ENCODE measurements around the gene GAD2. TPM values are rescaled to one million over a fixed set of nuclear protein-coding genes. Genes with fewer than 3 reads are reported as not detected.

The GAD2 gene
- total and polyA plus RNA-seq, 2 experiments from 2014 or later: 0.56 to 0.86 TPM

- TF ChIP-seq, protein P1, sequence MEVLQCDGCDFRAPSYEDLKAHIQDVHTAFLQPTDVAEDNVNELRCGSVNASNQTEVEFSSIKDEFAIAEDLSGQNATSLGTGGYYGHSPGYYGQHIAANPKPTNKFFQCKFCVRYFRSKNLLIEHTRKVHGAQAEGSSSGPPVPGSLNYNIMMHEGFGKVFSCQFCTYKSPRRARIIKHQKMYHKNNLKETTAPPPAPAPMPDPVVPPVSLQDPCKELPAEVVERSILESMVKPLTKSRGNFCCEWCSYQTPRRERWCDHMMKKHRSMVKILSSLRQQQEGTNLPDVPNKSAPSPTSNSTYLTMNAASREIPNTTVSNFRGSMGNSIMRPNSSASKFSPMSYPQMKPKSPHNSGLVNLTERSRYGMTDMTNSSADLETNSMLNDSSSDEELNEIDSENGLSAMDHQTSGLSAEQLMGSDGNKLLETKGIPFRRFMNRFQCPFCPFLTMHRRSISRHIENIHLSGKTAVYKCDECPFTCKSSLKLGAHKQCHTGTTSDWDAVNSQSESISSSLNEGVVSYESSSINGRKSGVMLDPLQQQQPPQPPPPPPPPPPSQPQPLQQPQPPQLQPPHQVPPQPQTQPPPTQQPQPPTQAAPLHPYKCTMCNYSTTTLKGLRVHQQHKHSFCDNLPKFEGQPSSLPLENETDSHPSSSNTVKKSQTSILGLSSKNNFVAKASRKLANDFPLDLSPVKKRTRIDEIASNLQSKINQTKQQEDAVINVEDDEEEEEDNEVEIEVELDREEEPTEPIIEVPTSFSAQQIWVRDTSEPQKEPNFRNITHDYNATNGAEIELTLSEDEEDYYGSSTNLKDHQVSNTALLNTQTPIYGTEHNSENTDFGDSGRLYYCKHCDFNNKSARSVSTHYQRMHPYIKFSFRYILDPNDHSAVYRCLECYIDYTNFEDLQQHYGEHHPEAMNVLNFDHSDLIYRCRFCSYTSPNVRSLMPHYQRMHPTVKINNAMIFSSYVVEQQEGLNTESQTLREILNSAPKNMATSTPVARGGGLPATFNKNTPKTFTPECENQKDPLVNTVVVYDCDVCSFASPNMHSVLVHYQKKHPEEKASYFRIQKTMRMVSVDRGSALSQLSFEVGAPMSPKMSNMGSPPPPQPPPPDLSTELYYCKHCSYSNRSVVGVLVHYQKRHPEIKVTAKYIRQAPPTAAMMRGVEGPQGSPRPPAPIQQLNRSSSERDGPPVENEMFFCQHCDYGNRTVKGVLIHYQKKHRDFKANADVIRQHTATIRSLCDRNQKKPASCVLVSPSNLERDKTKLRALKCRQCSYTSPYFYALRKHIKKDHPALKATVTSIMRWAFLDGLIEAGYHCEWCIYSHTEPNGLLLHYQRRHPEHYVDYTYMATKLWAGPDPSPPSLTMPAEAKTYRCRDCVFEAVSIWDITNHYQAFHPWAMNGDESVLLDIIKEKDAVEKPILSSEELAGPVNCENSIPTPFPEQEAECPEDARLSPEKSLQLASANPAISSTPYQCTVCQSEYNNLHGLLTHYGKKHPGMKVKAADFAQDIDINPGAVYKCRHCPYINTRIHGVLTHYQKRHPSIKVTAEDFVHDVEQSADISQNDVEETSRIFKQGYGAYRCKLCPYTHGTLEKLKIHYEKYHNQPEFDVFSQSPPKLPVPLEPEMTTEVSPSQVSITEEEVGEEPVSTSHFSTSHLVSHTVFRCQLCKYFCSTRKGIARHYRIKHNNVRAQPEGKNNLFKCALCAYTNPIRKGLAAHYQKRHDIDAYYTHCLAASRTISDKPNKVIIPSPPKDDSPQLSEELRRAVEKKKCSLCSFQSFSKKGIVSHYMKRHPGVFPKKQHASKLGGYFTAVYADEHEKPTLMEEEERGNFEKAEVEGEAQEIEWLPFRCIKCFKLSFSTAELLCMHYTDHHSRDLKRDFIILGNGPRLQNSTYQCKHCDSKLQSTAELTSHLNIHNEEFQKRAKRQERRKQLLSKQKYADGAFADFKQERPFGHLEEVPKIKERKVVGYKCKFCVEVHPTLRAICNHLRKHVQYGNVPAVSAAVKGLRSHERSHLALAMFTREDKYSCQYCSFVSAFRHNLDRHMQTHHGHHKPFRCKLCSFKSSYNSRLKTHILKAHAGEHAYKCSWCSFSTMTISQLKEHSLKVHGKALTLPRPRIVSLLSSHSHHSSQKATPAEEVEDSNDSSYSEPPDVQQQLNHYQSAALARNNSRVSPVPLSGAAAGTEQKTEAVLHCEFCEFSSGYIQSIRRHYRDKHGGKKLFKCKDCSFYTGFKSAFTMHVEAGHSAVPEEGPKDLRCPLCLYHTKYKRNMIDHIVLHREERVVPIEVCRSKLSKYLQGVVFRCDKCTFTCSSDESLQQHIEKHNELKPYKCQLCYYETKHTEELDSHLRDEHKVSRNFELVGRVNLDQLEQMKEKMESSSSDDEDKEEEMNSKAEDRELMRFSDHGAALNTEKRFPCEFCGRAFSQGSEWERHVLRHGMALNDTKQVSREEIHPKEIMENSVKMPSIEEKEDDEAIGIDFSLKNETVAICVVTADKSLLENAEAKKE (CRISPR knock-in tag; IDR thresholded peaks at IDR 0.05): no peak
Measured at GRCh38 chr10:26225322-26225721, 8.7 kb downstream of the GAD2 start (continued).

GRCh38 chr10:26227786-26228185, 11.2 kb downstream of the GAD2 start:
- Histone ChIP-seq H3F3A (replicated peaks; ENCODE audit: low read depth) (no peaks in the 10 kb centered on the region), H4K20me1 (replicated peaks; ENCODE audit: insufficient read depth) (no peaks in the 10 kb centered on the region), H3K27me3 (ENCODE audit: insufficient read depth) (no peaks in the 10 kb centered on the region), H3K79me2 (replicated peaks; ENCODE audit: insufficient read depth) (no peaks in the 10 kb centered on the region), H3K4me3 (no peak overlapping the region), H3K9me2 (ENCODE audit: insufficient read depth) (no peaks in the 10 kb centered on the region), H2AFZ (no peak overlapping the region), H3K4me1 (ENCODE audit: insufficient read depth) (no peaks in the 10 kb centered on the region), H3K4me2 (no peak overlapping the region), H3K27ac (ENCODE audit: low read depth) (no peak overlapping the region), H3K36me3 (ENCODE audit: insufficient read depth) (no peaks in the 10 kb centered on the region)
- no peaks in the 10 kb centered on the region for H3K4me1 Mint-ChIP-seq
- H3K9me3 Mint-ChIP-seq: no peaks in the 10 kb centered on the region
- ATAC-seq (no peak), DNase-seq (ENCODE audit: low spot score) (no peak)
- H3K27ac Mint-ChIP-seq: no peak overlapping the region
- no peaks in the 10 kb centered on the region for H3K27me3 Mint-ChIP-seq (ENCODE audit: insufficient read depth, low read depth, poor library complexity)
- no peaks in the 10 kb centered on the region for H3K36me3 Mint-ChIP-seq (ENCODE audit: low read depth)
- no peak overlapping the region for H3K4me3 Mint-ChIP-seq
- TF ChIP-seq STAT1 (IDR thresholded peaks at IDR 0.05; ENCODE audit: unreplicated experiment): no peak
- TF ChIP-seq, protein P2, sequence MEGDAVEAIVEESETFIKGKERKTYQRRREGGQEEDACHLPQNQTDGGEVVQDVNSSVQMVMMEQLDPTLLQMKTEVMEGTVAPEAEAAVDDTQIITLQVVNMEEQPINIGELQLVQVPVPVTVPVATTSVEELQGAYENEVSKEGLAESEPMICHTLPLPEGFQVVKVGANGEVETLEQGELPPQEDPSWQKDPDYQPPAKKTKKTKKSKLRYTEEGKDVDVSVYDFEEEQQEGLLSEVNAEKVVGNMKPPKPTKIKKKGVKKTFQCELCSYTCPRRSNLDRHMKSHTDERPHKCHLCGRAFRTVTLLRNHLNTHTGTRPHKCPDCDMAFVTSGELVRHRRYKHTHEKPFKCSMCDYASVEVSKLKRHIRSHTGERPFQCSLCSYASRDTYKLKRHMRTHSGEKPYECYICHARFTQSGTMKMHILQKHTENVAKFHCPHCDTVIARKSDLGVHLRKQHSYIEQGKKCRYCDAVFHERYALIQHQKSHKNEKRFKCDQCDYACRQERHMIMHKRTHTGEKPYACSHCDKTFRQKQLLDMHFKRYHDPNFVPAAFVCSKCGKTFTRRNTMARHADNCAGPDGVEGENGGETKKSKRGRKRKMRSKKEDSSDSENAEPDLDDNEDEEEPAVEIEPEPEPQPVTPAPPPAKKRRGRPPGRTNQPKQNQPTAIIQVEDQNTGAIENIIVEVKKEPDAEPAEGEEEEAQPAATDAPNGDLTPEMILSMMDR (conservative IDR thresholded peaks at IDR 0.05; ENCODE audit: low read depth in 2 of 2): no peak
- no peak for TF ChIP-seq NANOG (IDR thresholded peaks at IDR 0.05; ENCODE audit: borderline replicate concordance)
- TF ChIP-seq EZH2phosphoT487 (IDR thresholded peaks at IDR 0.05; ENCODE audit: unreplicated experiment): no peak
- TF ChIP-seq POLR2AphosphoS5 (IDR thresholded peaks at IDR 0.05; ENCODE audit: low read depth): no peak
- TF ChIP-seq REST (IDR thresholded peaks at IDR 0.05; ENCODE audit: unreplicated experiment): no peak
- no peak for TF ChIP-seq ZNF114 (CRISPR knock-in tag; IDR thresholded peaks at IDR 0.05)
- no peak for TF ChIP-seq EZH2 (IDR thresholded peaks at IDR 0.05; ENCODE audit: low read depth, unreplicated experiment)
- TF ChIP-seq CREB1 (CRISPR knock-in tag; IDR thresholded peaks at IDR 0.05; ENCODE audit: low read depth): no peak
- no peak for TF ChIP-seq ZNF331 (CRISPR knock-in tag; IDR thresholded peaks at IDR 0.05; ENCODE audit: low read depth)
- no peak for TF ChIP-seq JUNB (IDR thresholded peaks at IDR 0.05; ENCODE audit: unreplicated experiment)

Measured in GM23338 (cell line).